Brain microvascular endothelial cell (primary cell): ENCODE data around the gene LRRC27.

ENCODE experiments used
- DNase-seq: peaks from one replicate; pipeline ENCODE4 v3.0.0-alpha.2; 2020
- H3K27ac ChIP-seq: fragments of 250-450 bp; sonication (Bioruptor Pico); 2 replicates; pipeline ENCODE4 v1.5.1; 2020; ENCODE audit warnings: mild to moderate bottlenecking, moderate library complexity
- H3K27me3 ChIP-seq: fragments of 250-450 bp; sonication (Bioruptor Pico); replicated peaks from 2 replicates; pipeline ENCODE4 v1.5.1; 2020; ENCODE audit warnings: mild to moderate bottlenecking
- H3K36me3 ChIP-seq: fragments of 250-450 bp; sonication (Bioruptor Pico); replicated peaks from 2 replicates; pipeline ENCODE4 v1.5.1; 2020; ENCODE audit warnings: mild to moderate bottlenecking
- H3K4me3 ChIP-seq: 2 replicates; pipeline ENCODE4 v1.5.1; 2011; ENCODE audit warnings: low read depth, mild to moderate bottlenecking, control low read depth, low read length, moderate library complexity
- CTCF ChIP-seq: IDR thresholded peaks from 2 replicates; pipeline ENCODE4 v1.5.1; 2011; ENCODE audit warnings: low read depth, mild to moderate bottlenecking, moderate library complexity, low read length, control low read depth, inconsistent platforms; ENCODE audit errors: missing control alignments
- in situ Hi-C: cut with HindIII; loops from 2 replicates; pipeline ENCODE4 v1.10.0; 2017; ENCODE audit warnings: low sequenced_read_pairs, low pct_ligation_motif_present

LRRC27 gene

GRCh38 chr10:132396494-132397035 lies 64.6 kb downstream of the LRRC27 start:
- in situ Hi-C loops, result no loop called here
- H3K36me3 ChIP-seq, result no peaks in the 10 kb centered on the region
- DNase-seq, result no peak
- TF ChIP-seq CTCF, result peak; percentile 24
- no peak overlapping the region for H3K27ac ChIP-seq
- H3K4me3 ChIP-seq, result peak overlapping the region; percentile 41
- H3K27me3 ChIP-seq, result no peaks in the 10 kb centered on the region

- Histone ChIP-seq H3K36me3 (no peaks in the 10 kb centered on the region), H3K4me3 (peak within 1 kb of the TSS; percentile 63), H3K27me3 (no peaks in the 10 kb centered on the region), H3K27ac (no peak within 1 kb of the TSS)
- no peak for TF ChIP-seq CTCF
- in situ Hi-C loops, result no loop called here
- DNase-seq, result no peak
These were observed 65.1 kb downstream of the LRRC27 start, which contains the start of gene PWWP2B for GRCh38 chr10:132397036-132397541. TSS of gene PWWP2B (plus strand) at chr10:132397200. CDS start at chr10:132397227, 27 bp downstream.

- in situ Hi-C loops, result no loop called here
- DNase-seq, result no peak
These were observed 65.9 kb downstream of the LRRC27 start for GRCh38 chr10:132397671-132398565.

GRCh38 chr10:132398566-132398991 lies 66.6 kb downstream of the LRRC27 start:
- in situ Hi-C loops, result no loop called here
- H3K4me3 ChIP-seq, result no peak overlapping the region
- DNase-seq, result no peak
- H3K36me3 ChIP-seq, result no peaks in the 10 kb centered on the region
- H3K27ac ChIP-seq, result no peak overlapping the region
- no peak for TF ChIP-seq CTCF
- H3K27me3 ChIP-seq, result no peaks in the 10 kb centered on the region

More at GRCh38 chr10:132397671-132398565, 65.9 kb downstream of the LRRC27 start:
- Histone ChIP-seq H3K36me3 (no peaks in the 10 kb centered on the region), H3K27ac (no peak overlapping the region), H3K4me3 (peak overlapping the region; percentile 63), H3K27me3 (no peaks in the 10 kb centered on the region)
- TF ChIP-seq CTCF, result no peak

- Histone ChIP-seq H3K27me3 (no peaks in the 10 kb centered on the region), H3K27ac (no peak overlapping the region), H3K36me3 (no peaks in the 10 kb centered on the region), H3K4me3 (no peak overlapping the region)
- DNase-seq, result no peak
- in situ Hi-C loops, result no loop called here
- no peak for TF ChIP-seq CTCF
These were observed 67.4 kb downstream of the LRRC27 start for GRCh38 chr10:132399117-132400035.
